GM12874 (cell line): ENCODE measurements around the gene LDB2.

Experiments
- TF ChIP-seq, protein P1 (sequence below): IDR thresholded peaks from 2 replicates; pipeline ENCODE4 v1.5.1; 2011; ENCODE audit warnings: low read depth, mild to moderate bottlenecking, control low read depth, low read length, moderate library complexity; ENCODE audit not compliant: insufficient read depth

LDB2 gene

DNA sequence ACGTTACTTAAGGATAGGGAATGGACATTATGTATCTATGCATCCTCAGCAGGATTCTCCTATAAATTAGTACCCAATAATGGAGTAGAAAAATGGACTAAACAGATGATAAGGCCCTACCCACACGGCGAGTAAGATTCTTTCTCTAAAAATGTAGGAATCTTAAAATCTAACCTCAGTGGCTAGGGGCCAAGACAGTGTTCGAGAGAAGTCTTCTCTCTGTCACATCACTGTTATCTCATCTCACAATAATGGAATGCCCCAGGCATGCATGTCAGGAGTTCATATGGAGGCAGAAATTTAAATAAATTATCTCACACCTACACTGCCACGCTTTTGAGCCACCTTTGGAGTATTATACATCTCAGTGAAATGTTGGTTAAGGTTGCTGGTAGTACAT lies 132.9 kb downstream of the LDB2 start:
- TF ChIP-seq, protein P1, sequence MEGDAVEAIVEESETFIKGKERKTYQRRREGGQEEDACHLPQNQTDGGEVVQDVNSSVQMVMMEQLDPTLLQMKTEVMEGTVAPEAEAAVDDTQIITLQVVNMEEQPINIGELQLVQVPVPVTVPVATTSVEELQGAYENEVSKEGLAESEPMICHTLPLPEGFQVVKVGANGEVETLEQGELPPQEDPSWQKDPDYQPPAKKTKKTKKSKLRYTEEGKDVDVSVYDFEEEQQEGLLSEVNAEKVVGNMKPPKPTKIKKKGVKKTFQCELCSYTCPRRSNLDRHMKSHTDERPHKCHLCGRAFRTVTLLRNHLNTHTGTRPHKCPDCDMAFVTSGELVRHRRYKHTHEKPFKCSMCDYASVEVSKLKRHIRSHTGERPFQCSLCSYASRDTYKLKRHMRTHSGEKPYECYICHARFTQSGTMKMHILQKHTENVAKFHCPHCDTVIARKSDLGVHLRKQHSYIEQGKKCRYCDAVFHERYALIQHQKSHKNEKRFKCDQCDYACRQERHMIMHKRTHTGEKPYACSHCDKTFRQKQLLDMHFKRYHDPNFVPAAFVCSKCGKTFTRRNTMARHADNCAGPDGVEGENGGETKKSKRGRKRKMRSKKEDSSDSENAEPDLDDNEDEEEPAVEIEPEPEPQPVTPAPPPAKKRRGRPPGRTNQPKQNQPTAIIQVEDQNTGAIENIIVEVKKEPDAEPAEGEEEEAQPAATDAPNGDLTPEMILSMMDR: no peak

DNA sequence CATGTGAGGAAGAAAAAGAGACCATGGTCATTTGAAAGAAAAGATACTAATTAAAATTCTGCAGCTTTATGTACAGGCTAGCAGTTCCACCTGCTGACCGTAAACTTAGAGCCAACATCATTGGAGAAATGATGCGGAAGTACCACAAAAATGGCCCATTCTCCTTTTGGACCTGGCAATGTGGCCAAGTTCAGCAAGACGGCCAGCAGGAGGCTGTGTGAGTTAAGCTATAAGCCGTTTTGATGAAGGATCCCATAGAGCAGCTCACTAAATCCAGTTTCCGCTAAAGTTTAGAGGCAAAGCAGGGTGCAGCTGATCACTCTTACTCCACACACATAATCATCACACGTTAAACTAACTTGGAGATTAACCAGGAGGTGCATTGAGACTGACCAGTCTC lies 133.8 kb downstream of the LDB2 start:
- TF ChIP-seq, protein P1: no peak

DNA sequence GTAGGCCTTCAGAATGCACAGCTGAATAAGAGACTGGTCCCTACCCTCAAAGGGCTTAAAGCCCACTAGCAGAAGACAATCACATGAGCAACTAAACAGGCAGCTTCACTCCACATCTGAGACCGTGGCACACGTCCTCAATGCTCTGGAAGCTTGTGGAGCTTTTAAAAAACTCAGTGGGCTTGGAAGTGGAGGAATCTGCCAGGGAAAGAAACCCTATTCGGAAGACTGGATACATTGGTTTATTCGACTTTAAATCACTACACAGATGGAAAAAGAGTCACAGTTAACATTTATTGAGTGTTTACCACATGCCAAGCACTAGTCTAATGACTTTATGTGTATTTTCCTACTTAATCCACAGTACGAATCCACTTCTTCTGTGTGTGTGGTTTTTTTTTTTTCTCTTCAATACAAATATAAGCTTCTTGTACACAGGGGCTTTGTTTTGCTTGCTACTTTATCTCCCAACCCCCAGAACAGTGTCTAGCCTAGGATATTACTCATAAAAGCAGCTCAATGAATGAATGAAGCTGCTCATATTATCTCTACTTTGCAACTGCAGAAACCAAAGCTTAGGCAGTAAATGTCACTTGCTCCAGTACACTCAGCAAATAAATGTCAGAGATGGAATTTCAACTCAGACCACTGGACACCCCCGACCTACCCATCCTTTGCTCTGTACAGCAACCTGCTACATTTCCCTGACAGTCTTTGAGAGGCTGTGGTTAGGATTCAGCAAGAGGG lies 137.7 kb downstream of the LDB2 start:
- TF ChIP-seq, protein P1: no peak

DNA sequence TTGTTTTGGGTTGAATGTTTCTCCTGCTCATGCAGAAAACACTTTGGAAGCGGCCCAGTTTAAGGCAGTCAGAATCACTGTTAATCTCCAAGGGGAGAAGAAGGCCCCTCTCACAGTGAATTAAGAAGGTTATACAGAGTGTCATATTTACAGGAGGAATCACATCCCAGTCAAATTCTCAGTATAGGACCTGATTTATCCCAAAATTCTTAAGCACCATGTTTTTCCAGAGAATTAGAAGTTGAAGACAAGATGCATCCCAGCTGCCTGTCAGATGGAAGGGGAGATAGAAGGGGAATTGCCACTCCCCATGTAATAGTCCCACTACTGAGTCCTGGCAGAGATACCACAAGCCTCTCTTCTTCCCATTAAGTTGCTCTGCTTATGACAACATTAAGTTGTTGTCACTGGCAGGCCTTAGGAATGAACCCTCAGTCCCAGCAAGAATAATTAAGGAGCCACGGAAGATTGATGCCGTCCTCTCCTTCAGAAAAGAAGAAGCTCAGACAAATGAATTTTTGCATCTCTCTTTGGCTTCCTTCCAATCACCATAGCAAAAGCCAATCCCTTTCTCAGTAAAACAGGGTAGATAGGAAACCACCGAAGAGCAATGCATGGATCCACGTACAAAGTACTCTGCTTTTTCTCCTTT lies 138.4 kb downstream of the LDB2 start:
- TF ChIP-seq, protein P1: no peak

DNA sequence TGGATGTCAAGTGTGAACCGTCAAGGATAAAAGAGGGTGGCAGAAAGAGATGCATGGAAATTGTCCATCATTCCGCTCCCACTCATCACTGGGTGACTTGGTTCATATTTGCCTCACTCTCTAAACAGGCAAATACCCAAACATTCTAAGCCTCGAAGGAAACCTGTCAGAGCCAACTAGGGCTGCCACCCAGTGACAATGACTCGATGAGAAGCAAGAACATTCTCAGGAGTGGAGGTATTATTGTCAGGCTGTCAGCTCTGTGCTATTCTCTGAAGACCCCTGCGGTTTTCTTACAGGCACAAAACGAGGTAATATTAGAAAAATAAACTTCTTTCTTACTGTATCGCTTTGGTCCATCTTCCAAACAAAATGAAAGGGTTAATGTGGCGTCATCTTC lies 139.6 kb downstream of the LDB2 start:
- TF ChIP-seq, protein P1: no peak

DNA sequence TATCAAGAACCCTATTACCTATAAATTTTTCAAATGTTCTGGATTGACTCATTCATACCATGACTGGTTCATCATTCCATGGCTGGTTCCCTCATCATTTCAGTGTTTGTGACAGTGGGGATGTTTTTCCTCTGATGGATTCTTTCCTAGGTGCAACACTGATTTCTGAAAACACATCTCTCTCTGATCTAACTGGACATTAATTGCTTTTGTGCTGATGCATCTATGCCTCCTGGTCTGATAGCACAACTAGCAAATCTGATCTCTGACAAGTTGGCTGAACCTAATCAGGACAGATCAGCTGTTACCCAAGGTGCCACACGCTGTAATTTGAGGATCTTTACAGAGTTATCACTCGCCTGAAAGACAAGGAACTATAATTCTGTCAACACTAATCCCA lies 140.2 kb downstream of the LDB2 start:
- TF ChIP-seq, protein P1: no peak

DNA sequence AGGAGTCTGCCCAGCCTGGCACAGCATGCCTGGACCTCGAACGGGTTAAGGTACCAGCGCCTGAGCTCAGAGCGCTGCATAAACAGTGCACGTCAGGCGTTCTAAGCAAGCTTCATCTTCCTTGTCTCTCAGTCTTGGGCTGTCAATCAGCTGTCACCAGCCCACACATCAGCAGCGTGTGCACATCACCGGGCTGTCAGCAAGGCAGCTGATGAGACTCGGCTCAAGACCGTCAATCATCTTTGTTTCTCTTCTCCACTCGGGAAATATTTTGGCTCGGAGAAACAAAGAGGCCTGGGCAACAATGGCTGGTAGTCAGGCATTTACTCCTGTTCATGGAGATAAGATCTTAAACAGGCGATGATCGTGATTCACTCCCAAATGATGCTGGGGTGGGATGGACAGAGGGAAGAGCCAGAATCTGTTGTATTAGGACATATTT lies 141.3 kb downstream of the LDB2 start:
- TF ChIP-seq, protein P1: no peak
